Smooth muscle cell (in vitro differentiated cells): ENCODE data around the gene MYO16. TPM values are rescaled to one million over a fixed set of nuclear protein-coding genes. Genes with fewer than 3 reads are reported as not detected.

Experiments used
- DNase-seq: peaks from one replicate; lab custom pipeline; 2025; ENCODE audit not compliant: unreplicated experiment; lab: John Stamatoyannopoulos, UW
- H2AFZ ChIP-seq: fragments of 200-600 bp; sonication (generic); 2 replicates; pipeline ENCODE4 v1.6.0; 2016; ENCODE audit warnings: antibody characterized with exemption, low read depth, mild to moderate bottlenecking
- H3F3A ChIP-seq: fragments of 200-600 bp; sonication (generic); 2 replicates; pipeline ENCODE4 v1.6.0; 2017; ENCODE audit warnings: antibody characterized with exemption, low read depth
- H3K27ac ChIP-seq: fragments of 200-600 bp; sonication (generic); 2 replicates; pipeline ENCODE4 v1.5.1; 2016; ENCODE audit warnings: low read depth, mild to moderate bottlenecking
- H3K27me3 ChIP-seq: fragments of 200-600 bp; sonication (generic); 2 replicates; pipeline ENCODE4 v1.6.1; 2016; ENCODE audit warnings: low read depth, mild to moderate bottlenecking
- H3K36me3 ChIP-seq: fragments of 200-600 bp; sonication (generic); 2 replicates; pipeline ENCODE4 v1.5.1; 2016; ENCODE audit warnings: low read depth
- H3K4me1 ChIP-seq: fragments of 200-600 bp; sonication (generic); 2 replicates; pipeline ENCODE4 v1.5.1; 2016; ENCODE audit warnings: low read depth
- H3K4me2 ChIP-seq: fragments of 200-600 bp; sonication (generic); 2 replicates; pipeline ENCODE4 v1.6.0; 2016; ENCODE audit warnings: mild to moderate bottlenecking
- H3K4me3 ChIP-seq: fragments of 200-600 bp; sonication (generic); 2 replicates; pipeline ENCODE4 v1.5.1; 2016; ENCODE audit warnings: mild to moderate bottlenecking
- H3K79me2 ChIP-seq: fragments of 200-600 bp; sonication (generic); 2 replicates; pipeline ENCODE4 v1.6.0; 2016; ENCODE audit warnings: low read depth, mild to moderate bottlenecking
- H3K9ac ChIP-seq: fragments of 200-600 bp; sonication (generic); 2 replicates; pipeline ENCODE4 v1.6.0; 2016; ENCODE audit warnings: low read depth
- H3K9me3 ChIP-seq: fragments of 200-600 bp; sonication (generic); replicated peaks from 2 replicates; pipeline ENCODE4 v1.5.1; 2016; ENCODE audit warnings: low read depth
- H4K20me1 ChIP-seq: fragments of 200-600 bp; sonication (generic); 2 replicates; pipeline ENCODE4 v1.6.0; 2016; ENCODE audit warnings: low read depth
- WGBS: methylation state at CpG from one replicate; pipeline ENCODE4 v1.1.7; 2016; ENCODE audit warnings: low lambda C conversion rate; 5-methylcytosine and 5-hydroxymethylcytosine counted together
- polyA plus RNA-seq: library from polyadenylated mRNA; unstranded; fragments of >200 nt; fragmentation: Nextera tagmentation; extraction: Ambion mirVana; gene quantifications from 2 replicates; pipeline ENCODE4 v1.2.1, GENCODE V29; 2016
- total RNA-seq: library from RNA; depleted of rRNA; stranded (reverse); fragments of >200 nt; gene quantifications from 2 replicates; pipeline ENCODE4 v1.2.3, GENCODE V29; 2014
- TF ChIP-seq, protein P1 (sequence below): fragments of 200-600 bp; sonication (generic); IDR thresholded peaks from 2 replicates; pipeline ENCODE4 v1.5.1; 2017; ENCODE audit warnings: borderline replicate concordance, mild to moderate bottlenecking, antibody characterized with exemption; ENCODE audit not compliant: insufficient read depth, poor library complexity, severe bottlenecking

The MYO16 gene
- total and polyA plus RNA-seq, 2 experiments from 2014 or later = not detected

DNA sequence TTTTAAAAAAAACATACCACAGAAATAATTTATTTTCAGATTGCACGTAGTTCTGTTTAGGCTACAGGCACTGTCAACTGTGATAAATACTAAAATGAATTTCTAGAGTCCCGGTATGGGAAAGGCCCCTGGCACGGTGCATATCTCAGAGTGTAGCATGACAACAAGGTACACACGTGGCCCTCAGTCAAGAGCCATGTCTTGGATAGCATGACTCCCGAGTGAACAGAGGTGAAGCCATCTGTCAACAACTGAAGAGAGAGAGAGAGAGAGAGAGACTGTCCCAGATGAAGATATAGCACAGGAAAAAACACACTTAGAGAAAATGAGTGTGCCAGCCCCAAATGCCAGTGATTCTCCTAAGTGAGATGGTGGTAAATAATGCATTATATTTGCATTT, 297.5 kb downstream of the MYO16 start:
- Histone ChIP-seq H3K27ac (no peak overlapping the region), H4K20me1 (no peaks in the 10 kb centered on the region), H3K4me3 (no peak overlapping the region), H3K4me1 (no peaks in the 10 kb centered on the region), H3K27me3 (peaks cover 3% of the 10 kb centered on the region), H3K9me3 (no peaks in the 10 kb centered on the region), H3K4me2 (no peak overlapping the region), H3K9ac (no peak overlapping the region), H2AFZ (no peak overlapping the region), H3K79me2 (no peaks in the 10 kb centered on the region), H3K36me3 (no peaks in the 10 kb centered on the region), H3F3A (no peaks in the 10 kb centered on the region)
- 87% methylated on average over 5 of the region's 5 CpGs for WGBS
- TF ChIP-seq, protein P1, sequence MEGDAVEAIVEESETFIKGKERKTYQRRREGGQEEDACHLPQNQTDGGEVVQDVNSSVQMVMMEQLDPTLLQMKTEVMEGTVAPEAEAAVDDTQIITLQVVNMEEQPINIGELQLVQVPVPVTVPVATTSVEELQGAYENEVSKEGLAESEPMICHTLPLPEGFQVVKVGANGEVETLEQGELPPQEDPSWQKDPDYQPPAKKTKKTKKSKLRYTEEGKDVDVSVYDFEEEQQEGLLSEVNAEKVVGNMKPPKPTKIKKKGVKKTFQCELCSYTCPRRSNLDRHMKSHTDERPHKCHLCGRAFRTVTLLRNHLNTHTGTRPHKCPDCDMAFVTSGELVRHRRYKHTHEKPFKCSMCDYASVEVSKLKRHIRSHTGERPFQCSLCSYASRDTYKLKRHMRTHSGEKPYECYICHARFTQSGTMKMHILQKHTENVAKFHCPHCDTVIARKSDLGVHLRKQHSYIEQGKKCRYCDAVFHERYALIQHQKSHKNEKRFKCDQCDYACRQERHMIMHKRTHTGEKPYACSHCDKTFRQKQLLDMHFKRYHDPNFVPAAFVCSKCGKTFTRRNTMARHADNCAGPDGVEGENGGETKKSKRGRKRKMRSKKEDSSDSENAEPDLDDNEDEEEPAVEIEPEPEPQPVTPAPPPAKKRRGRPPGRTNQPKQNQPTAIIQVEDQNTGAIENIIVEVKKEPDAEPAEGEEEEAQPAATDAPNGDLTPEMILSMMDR = no peak
- no peak for DNase-seq

DNA sequence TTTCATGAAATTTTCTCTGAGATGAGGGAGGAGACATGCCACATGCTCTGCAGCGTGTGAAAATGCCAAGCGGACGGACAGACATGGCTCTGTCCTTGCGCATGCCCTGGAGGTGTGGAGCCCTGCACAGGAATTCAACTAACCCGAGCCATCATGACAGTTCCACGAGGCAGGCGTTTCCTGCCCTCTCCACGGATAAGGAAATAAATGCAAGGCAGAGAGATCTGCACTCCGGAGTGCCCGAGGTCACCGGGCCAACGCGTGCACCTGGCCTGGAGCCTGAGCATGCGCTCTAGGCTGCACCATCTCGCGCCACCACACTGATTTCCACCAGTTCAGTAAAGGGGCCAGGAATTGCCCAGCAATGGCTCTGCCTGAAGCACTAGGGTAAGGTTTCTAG, 298.2 kb downstream of the MYO16 start:
- Histone ChIP-seq H3K4me3 (no peak overlapping the region), H3K27ac (no peak overlapping the region), H3K4me2 (no peak overlapping the region), H4K20me1 (no peaks in the 10 kb centered on the region), H3F3A (no peaks in the 10 kb centered on the region), H3K27me3 (peaks cover 3% of the 10 kb centered on the region), H3K9me3 (no peaks in the 10 kb centered on the region), H3K4me1 (no peaks in the 10 kb centered on the region), H2AFZ (no peak overlapping the region), H3K9ac (no peak overlapping the region), H3K79me2 (no peaks in the 10 kb centered on the region), H3K36me3 (no peaks in the 10 kb centered on the region)
- WGBS = 95% methylated on average over 16 of the region's 16 CpGs
- TF ChIP-seq, protein P1 = no peak
- no peak for DNase-seq

- TF ChIP-seq, protein P1 = no peak
- DNase-seq = no peak
- Histone ChIP-seq H3K27ac (no peak overlapping the region), H4K20me1 (no peaks in the 10 kb centered on the region), H3K79me2 (no peaks in the 10 kb centered on the region), H2AFZ (no peak overlapping the region), H3K36me3 (no peaks in the 10 kb centered on the region), H3K4me1 (no peaks in the 10 kb centered on the region), H3K9ac (no peak overlapping the region), H3F3A (no peaks in the 10 kb centered on the region), H3K9me3 (no peaks in the 10 kb centered on the region), H3K27me3 (peaks cover 3% of the 10 kb centered on the region), H3K4me3 (no peak overlapping the region), H3K4me2 (no peak overlapping the region)
- 80% methylated on average over 3 of the region's 3 CpGs for WGBS
Measured at GRCh38 chr13:108929532-108930206, 300.3 kb downstream of the MYO16 start.

GRCh38 chr13:108932196-108932595, 302.8 kb downstream of the MYO16 start:
- peaks cover 7% of the 10 kb centered on the region for H3K27me3 ChIP-seq
- H3K4me2 ChIP-seq = no peak overlapping the region
- H3K36me3 ChIP-seq = no peaks in the 10 kb centered on the region
- H3K4me1 ChIP-seq = no peaks in the 10 kb centered on the region
- no peak overlapping the region for H3K27ac ChIP-seq
- no peak overlapping the region for H3K4me3 ChIP-seq
- no peak overlapping the region for H2AFZ ChIP-seq
- TF ChIP-seq, protein P1 = no peak
- no peak for DNase-seq
- H3K9ac ChIP-seq = no peak overlapping the region
- no peaks in the 10 kb centered on the region for H3K9me3 ChIP-seq
- no peaks in the 10 kb centered on the region for H3F3A ChIP-seq
- H3K79me2 ChIP-seq = no peaks in the 10 kb centered on the region
- no peaks in the 10 kb centered on the region for H4K20me1 ChIP-seq
- 92% methylated on average over 4 of the region's 4 CpGs for WGBS
